Measurements from ENCODE around the gene COQ9. TPM values are rescaled to one million over a fixed set of nuclear protein-coding genes. Genes with fewer than 3 reads are reported as not detected.

Gene COQ9
- total and polyA plus RNA-seq, 2 donors (not counting 1 experiment from before 2014, with no cell fraction given) = 44.4 to 51.2 TPM

- Histone ChIP-seq H3K9me3 (ENCODE audit: control insufficient read depth, insufficient read depth, low read depth, low read length) (no peaks in the 10 kb centered on the region), H3K36me3 (ENCODE audit: control insufficient read depth, insufficient read depth, low read length) (no peaks in the 10 kb centered on the region), H3K4me2 (ENCODE audit: extremely low read depth, insufficient read depth, low read length) (no peak overlapping the region), H3K4me3 (replicated peaks in 1 of 4; ENCODE audit: control extremely low read depth in 1 of 4, insufficient read depth in 1 of 4, low read depth in 3 of 4, low read length in 4 of 4) (no peak overlapping the region), H4K20me1 (ENCODE audit: control insufficient read depth, extremely low read depth, insufficient read depth, low read length) (no peaks in the 10 kb centered on the region), H3K4me1 (ENCODE audit: control insufficient read depth, extremely low read depth, insufficient read depth, low read length) (no peaks in the 10 kb centered on the region), H3K79me2 (ENCODE audit: control insufficient read depth, insufficient read depth, low read length) (no peaks in the 10 kb centered on the region), H3K9ac (ENCODE audit: insufficient read depth, low read length) (no peak overlapping the region), H2AFZ (ENCODE audit: low read length) (no peak overlapping the region), H3K27me3 (ENCODE audit: control insufficient read depth, insufficient read depth, low read length) (peaks cover 3% of the 10 kb centered on the region), H3K27ac (ENCODE audit: insufficient read depth, low read length) (no peak overlapping the region)
- TF ChIP-seq EZH2 (IDR thresholded peaks at IDR 0.05; ENCODE audit: low read length, missing control alignments) (no peak), CTCF (conservative IDR thresholded peaks at IDR 0.05 in 1 of 2, IDR thresholded peaks at IDR 0.05 in 1 of 2; ENCODE audit: low read depth in 1 of 2, low read length in 2 of 2) (no peak)
- no peak for DNase-seq (ENCODE audit: low read depth in 2 of 2)
These were observed 39.5 kb upstream of the COQ9 start for GRCh38 chr16:57407521-57408353.

- H3K9ac ChIP-seq (ENCODE audit: insufficient read depth, low read length) = no peak overlapping the region
- no peaks in the 10 kb centered on the region for H3K36me3 ChIP-seq (ENCODE audit: control insufficient read depth, insufficient read depth, low read length)
- no peaks in the 10 kb centered on the region for H3K79me2 ChIP-seq (ENCODE audit: control insufficient read depth, insufficient read depth, low read length)
- peaks cover 3% of the 10 kb centered on the region for H3K27me3 ChIP-seq (ENCODE audit: control insufficient read depth, insufficient read depth, low read length)
- no peak overlapping the region for H3K27ac ChIP-seq (ENCODE audit: insufficient read depth, low read length)
- H3K4me3 ChIP-seq (replicated peaks in 1 of 4; ENCODE audit: control extremely low read depth in 1 of 4, insufficient read depth in 1 of 4, low read depth in 3 of 4, low read length in 4 of 4) = no peak overlapping the region
- H3K4me1 ChIP-seq (ENCODE audit: control insufficient read depth, extremely low read depth, insufficient read depth, low read length) = no peaks in the 10 kb centered on the region
- no peaks in the 10 kb centered on the region for H4K20me1 ChIP-seq (ENCODE audit: control insufficient read depth, extremely low read depth, insufficient read depth, low read length)
- DNase-seq (ENCODE audit: low read depth in 2 of 2) = no peak
- TF ChIP-seq CTCF (conservative IDR thresholded peaks at IDR 0.05 in 1 of 2, IDR thresholded peaks at IDR 0.05 in 1 of 2; ENCODE audit: low read depth in 1 of 2, low read length in 2 of 2) = no peak
- no peak for TF ChIP-seq EZH2 (IDR thresholded peaks at IDR 0.05; ENCODE audit: low read length, missing control alignments)
- H3K9me3 ChIP-seq (ENCODE audit: control insufficient read depth, insufficient read depth, low read depth, low read length) = no peaks in the 10 kb centered on the region
- no peak overlapping the region for H2AFZ ChIP-seq (ENCODE audit: low read length)
- no peak overlapping the region for H3K4me2 ChIP-seq (ENCODE audit: extremely low read depth, insufficient read depth, low read length)
These were observed 38.2 kb upstream of the COQ9 start for GRCh38 chr16:57409065-57409464.

DNA sequence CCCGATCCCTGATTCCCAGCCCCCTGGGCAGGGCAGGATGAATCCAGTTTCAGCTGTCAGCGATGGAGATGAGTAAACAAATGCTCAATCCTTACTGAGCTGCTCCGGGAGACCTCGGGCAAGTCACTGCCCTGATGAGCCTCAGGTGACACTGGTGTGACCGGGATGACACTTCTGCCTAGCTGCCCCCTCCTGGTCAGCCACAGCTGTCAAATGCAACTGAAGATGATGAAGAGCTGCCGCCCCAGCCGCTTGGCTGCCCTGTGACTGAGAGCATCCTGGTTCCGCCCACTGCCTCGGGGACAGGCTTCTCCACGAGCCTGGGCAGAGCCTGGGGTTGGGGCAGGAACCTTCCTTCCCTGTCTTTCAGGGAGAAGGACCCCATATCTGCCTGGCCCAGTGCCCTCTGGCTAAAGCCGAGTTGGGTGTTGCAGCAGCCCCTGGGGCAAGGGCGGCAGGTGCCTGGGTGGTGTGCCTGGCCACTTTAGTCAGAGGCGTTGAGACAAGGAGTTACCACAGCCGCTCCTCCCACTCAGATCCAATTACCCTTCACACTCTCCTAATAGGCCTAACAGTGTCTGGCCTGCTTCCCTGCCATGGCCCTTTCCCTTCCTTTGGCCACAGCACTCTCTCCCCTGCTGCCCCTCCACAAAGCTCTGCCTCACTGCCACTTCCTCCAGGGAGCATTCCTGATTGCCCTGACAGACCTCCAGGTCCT lies 37.2 kb upstream of the COQ9 start:
- Histone ChIP-seq H3K4me1 (ENCODE audit: control insufficient read depth, extremely low read depth, insufficient read depth, low read length) (no peaks in the 10 kb centered on the region), H3K4me3 (replicated peaks in 1 of 4; ENCODE audit: control extremely low read depth in 1 of 4, insufficient read depth in 1 of 4, low read depth in 3 of 4, low read length in 4 of 4) (no peak overlapping the region), H4K20me1 (ENCODE audit: control insufficient read depth, extremely low read depth, insufficient read depth, low read length) (no peaks in the 10 kb centered on the region), H3K27me3 (ENCODE audit: control insufficient read depth, insufficient read depth, low read length) (peaks cover 3% of the 10 kb centered on the region), H3K4me2 (ENCODE audit: extremely low read depth, insufficient read depth, low read length) (no peak overlapping the region), H2AFZ (ENCODE audit: low read length) (no peak overlapping the region), H3K9me3 (ENCODE audit: control insufficient read depth, insufficient read depth, low read depth, low read length) (no peaks in the 10 kb centered on the region), H3K27ac (ENCODE audit: insufficient read depth, low read length) (no peak overlapping the region), H3K9ac (ENCODE audit: insufficient read depth, low read length) (no peak overlapping the region), H3K79me2 (ENCODE audit: control insufficient read depth, insufficient read depth, low read length) (no peaks in the 10 kb centered on the region), H3K36me3 (ENCODE audit: control insufficient read depth, insufficient read depth, low read length) (no peaks in the 10 kb centered on the region)
- TF ChIP-seq CTCF (conservative IDR thresholded peaks at IDR 0.05 in 1 of 2, IDR thresholded peaks at IDR 0.05 in 1 of 2; ENCODE audit: low read depth in 1 of 2, low read length in 2 of 2) (no peak), EZH2 (IDR thresholded peaks at IDR 0.05; ENCODE audit: low read length, missing control alignments) (no peak)
- no peak for DNase-seq (ENCODE audit: low read depth in 2 of 2)

Data from fibroblast of lung (primary cell).